Hepatocyte (in vitro differentiated cells): ENCODE data around the gene S100A2.
"Not testable (repeated sequence)": the region's sequence is repeated elsewhere in the genome, so short reads cannot be mapped to it uniquely, and the experiment has no call there.

Experiments
- CTCF ChIP-seq: fragments of 200-600 bp; sonication (generic); IDR thresholded peaks from 2 replicates; pipeline ENCODE4 v1.5.1; 2016; ENCODE audit warnings: antibody characterized with exemption, mild to moderate bottlenecking; ENCODE audit not compliant: poor library complexity
- EZH2 ChIP-seq: fragments of 200-600 bp; sonication (generic); IDR thresholded peaks from 2 replicates; pipeline ENCODE4 v1.6.1; 2016; ENCODE audit warnings: antibody characterized with exemption, mild to moderate bottlenecking, borderline replicate concordance
- EZH2phosphoT487 ChIP-seq: fragments of 200-600 bp; sonication (generic); IDR thresholded peaks from one replicate; pipeline ENCODE4 v1.6.1; 2018; ENCODE audit warnings: antibody characterized with exemption, mild to moderate bottlenecking, low read depth, moderate library complexity; ENCODE audit not compliant: unreplicated experiment, severe bottlenecking

- TF ChIP-seq CTCF, EZH2, EZH2phosphoT487: not testable (repeated sequence)
These were observed 17.9 kb upstream of the S100A2 start for GRCh38 chr1:153583514-153583913.
